GM21423 (cell line): Measurements from ENCODE around the gene SLC25A38.
"Not testable (repeated sequence)": the region's sequence is repeated elsewhere in the genome, so short reads cannot be mapped to it uniquely, and the experiment has no call there.

Experiments
- ATAC-seq: cut with Tn5 transposase; IDR thresholded peaks from one replicate; pipeline ENCODE4 v1.9.1; 2021; ENCODE audit warnings: mild to moderate bottlenecking, moderate library complexity; ENCODE audit not compliant: unreplicated experiment

SLC25A38 gene

DNA sequence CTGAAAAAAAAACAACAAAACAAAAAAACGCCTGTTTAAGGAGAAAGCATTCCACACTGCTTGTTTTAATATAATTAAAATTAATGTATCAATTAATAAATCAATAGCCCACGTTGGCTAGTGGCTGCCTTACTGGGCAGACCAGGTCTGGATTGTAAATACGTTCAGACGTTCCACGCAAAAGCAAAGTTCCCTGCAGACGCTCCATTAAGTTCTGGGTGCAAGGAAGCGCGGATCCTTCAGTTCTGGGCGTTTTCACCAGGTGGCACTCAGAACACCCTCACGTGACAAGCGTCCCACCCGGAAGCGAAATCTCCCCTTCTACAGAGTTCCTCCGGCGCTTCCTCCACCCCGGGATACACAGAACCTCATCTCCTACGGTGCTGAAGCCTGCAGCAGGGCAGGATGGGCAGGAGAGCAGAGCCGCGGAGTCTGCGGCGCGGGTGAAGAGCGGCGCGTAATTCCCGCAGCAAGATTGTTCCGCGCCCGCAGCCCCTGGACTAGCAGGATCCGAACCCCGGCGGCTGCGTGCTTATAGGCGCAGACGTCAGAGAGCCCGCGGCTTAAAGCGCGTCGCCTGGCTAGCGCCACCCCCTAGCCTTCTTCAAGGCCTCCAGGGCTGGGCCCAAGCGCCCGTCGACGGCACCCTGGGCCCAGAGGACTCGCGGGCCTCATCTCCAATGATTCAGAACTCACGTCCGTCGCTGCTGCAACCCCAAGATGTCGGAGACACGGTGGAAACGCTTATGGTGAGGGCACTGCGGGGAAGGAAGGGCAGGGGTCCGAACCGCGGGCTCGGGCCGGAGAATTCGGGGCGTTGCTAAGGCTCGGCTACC lies at the start of gene SLC25A38:
TSS of gene SLC25A38 (plus strand) at position 326 of the 836 bp plus-strand sequence. CDS start at position 681, 355 bp downstream.
- peak; percentile 69 for ATAC-seq

GRCh38 chr3:39333607-39334006 lies 49.6 kb upstream of the SLC25A38 start:
- ATAC-seq, result no peak

DNA sequence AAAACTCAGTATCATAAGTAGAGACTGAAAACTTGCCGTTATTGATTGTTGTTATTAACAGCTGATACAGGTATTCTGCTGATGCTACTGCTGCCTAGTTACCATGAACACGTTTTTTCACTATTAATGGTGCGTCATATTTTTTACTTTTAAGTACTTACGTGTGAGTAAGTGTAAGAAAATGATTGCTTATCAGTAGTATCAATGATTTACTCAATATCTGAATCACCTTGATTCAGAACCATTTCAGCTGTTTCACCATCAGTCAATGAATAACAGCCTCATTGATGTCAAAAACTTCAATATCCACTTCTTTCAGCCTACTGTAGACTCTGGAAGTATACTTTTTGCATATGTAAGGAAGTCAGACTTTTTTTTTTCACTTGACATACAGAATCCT lies 49.0 kb upstream of the SLC25A38 start:
- no peak for ATAC-seq

DNA sequence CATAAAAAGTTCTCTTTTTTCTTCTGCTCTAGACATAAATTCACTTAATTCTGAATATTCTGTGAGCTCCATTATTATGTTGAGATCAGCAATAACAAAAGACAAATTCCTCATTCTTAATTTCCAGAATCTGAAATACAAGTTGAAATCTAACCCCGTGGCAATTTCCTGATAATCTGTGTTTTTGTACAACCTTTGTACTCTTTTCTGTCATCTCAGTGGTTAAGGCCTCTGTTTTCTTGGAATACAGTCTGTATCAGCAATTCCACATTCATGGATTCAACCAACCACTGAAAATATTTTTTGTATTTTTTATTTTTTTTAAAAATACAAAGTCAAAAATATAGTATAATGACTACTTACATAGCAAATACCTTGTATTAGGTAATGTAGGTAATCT lies 45.0 kb upstream of the SLC25A38 start:
- ATAC-seq, result no peak

GRCh38 chr3:39339086-39339485 lies 44.1 kb upstream of the SLC25A38 start:
- no peak for ATAC-seq

- no peak for ATAC-seq
These were observed 40.0 kb upstream of the SLC25A38 start for GRCh38 chr3:39343076-39343717.

DNA sequence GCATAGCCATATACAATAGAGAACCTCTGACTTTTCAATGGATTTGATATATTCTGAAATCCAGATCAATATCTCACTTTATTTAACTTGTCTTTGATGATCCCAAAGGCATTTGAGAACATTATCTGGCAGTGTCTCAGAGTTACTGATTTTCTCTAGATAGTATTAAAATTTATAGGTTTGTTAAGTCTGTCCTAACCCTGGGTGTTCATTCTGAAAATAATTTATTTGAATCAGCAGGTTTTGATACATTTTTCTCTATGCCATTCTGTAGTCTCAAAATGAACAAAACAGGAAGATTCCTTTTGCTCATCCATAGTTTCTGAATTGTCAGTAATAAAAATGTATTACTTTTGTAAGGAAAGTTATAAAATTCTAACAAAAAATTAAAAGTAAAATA lies 39.4 kb upstream of the SLC25A38 start:
- no peak for ATAC-seq

GRCh38 chr3:39344746-39345344 lies 38.3 kb upstream of the SLC25A38 start:
- no peak for ATAC-seq

GRCh38 chr3:39346785-39347585 lies 36.2 kb upstream of the SLC25A38 start:
- peak; percentile 74 for ATAC-seq

DNA sequence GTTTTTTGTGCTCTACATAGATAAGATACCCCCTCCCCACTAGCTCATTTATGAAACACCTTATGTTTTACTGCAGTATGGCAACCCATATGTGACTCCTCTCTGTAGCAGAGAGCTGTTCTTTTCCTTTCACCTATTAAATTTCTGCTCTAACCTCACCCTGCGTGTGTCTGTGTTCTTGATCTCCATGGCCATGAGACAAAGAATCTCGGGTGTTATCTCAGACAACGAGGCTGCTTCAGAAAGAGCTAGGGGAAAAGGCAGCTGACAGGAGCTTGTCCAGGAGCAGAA lies 35.6 kb upstream of the SLC25A38 start:
- ATAC-seq, result no peak

DNA sequence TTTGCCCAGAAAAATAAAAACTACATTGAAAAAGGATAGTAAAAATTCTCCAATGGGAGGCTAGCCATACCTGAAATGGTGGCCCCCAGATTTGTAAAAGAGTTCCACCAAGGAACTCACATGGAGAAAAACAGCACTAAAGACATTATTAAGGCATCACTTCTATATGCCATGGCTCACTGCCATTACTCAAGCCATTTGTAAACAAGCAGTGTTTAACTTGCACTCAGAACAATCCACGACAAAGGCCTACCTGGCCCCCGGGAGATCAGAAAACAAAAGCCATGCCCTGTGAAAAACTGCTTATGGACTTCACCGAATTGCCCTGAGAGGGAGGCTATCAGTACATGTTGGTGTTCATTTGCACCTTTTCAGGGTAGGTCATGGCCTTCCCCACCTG lies 34.1 kb upstream of the SLC25A38 start:
- no peak for ATAC-seq

DNA sequence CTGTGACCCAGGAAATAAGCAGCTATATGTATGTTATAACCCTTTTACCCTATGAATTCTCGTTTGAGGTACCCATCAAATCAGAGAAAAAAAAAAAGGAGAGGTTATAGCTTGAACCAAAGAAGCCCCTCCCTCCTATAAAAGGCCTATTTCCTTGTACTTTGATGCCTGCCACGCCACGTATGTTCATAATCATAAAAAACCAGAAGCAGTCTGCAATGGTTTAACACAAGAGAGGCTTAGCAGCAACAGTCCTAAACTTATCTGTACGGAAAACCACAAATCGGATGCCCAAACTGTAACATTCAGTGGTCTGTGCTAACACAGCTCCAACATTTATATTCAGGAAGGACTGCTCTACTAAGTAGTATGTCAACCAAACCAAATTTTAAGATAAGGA lies 32.5 kb upstream of the SLC25A38 start:
- no peak for ATAC-seq

- not testable (repeated sequence) for ATAC-seq
These were observed 32.0 kb upstream of the SLC25A38 start for GRCh38 chr3:39351134-39351533.

DNA sequence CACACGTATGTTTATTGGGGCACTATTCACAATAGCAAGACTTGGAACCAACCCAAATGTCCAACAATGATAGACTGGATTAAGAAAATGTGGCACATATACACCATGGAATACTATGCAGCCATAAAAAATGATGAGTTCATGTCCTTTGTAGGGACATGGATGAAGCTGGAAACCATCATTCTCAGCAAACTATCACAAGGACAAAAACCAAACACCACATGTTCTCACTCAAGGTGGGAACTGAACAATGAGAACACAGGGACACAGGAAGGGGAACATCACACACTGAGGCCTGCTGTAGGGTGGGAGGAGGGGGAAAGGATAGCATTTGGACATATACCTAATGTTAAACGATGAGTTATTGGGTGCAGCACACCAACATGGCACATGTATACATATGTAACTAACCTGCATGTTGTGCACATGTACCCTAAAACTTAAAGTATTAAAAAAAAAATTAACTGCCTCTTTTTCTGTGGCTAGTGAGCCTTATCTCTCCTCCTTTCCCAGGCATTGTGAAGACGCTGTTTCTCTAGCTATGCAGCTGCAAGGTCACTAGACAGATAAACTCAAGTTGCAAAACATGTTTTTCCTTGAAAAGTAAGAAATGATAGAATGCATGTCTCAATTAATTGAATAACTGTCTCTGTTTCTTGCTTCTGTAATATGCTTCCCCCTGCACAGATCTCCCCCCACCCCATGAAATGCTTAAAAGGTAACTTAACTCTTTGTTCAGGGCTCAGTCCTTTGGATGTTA lies 29.8 kb upstream of the SLC25A38 start:
- not testable (repeated sequence) for ATAC-seq

- no peak for ATAC-seq
These were observed 24.8 kb upstream of the SLC25A38 start for GRCh38 chr3:39358333-39358732.

GRCh38 chr3:39361252-39361927 lies 21.8 kb upstream of the SLC25A38 start:
- ATAC-seq, result peak; percentile 65

GRCh38 chr3:39362192-39362591 lies 21.0 kb upstream of the SLC25A38 start:
- ATAC-seq, result no peak

GRCh38 chr3:39362812-39363211 lies 20.4 kb upstream of the SLC25A38 start:
- ATAC-seq, result no peak

DNA sequence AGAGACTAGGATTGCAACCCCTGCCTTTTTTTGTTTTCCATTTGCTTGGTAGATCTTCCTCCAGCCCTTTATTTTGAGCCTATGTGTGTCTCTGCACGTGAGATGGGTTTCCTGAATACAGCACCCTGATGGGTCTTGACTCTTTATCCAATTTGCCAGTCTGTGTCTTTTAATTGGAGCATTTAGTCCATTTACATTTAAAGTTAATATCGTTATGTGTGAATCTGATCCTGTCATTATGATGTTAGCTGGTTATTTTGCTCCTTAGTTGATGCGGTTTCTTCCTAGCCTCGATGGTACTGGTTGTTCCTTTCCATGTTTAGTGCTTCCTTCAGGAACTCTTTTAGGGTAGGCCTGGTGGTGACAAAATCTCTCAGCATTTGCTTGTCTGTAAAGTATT lies 12.7 kb upstream of the SLC25A38 start:
- ATAC-seq, result not testable (repeated sequence)

GRCh38 chr3:39372833-39373232 lies 10.3 kb upstream of the SLC25A38 start:
- ATAC-seq, result no peak
